Epithelial cell of proximal tubule (primary cell): Measurements from ENCODE around the gene HPS3. TPM values are rescaled to one million over a fixed set of nuclear protein-coding genes. Genes with fewer than 3 reads are reported as not detected.

Experiments used
- DNase-seq: peaks from one replicate; pipeline ENCODE4 v3.0.0-alpha.2; 2011; ENCODE audit warnings: low read depth
- H3K4me3 ChIP-seq: 2 replicates; pipeline ENCODE4 v1.5.1; 2011; ENCODE audit warnings: low read depth, mild to moderate bottlenecking, low read length
- total RNA-seq: library from RNA; depleted of rRNA; stranded (reverse); fragments of >200 nt; gene quantifications from 2 replicates; pipeline ENCODE4 v1.2.3, GENCODE V29; 2015
- TF ChIP-seq, protein P1 (sequence below): conservative IDR thresholded peaks from 2 replicates; pipeline ENCODE4 v1.5.1; 2012; ENCODE audit warnings: low read depth, mild to moderate bottlenecking, low read length

Gene HPS3, protein sequence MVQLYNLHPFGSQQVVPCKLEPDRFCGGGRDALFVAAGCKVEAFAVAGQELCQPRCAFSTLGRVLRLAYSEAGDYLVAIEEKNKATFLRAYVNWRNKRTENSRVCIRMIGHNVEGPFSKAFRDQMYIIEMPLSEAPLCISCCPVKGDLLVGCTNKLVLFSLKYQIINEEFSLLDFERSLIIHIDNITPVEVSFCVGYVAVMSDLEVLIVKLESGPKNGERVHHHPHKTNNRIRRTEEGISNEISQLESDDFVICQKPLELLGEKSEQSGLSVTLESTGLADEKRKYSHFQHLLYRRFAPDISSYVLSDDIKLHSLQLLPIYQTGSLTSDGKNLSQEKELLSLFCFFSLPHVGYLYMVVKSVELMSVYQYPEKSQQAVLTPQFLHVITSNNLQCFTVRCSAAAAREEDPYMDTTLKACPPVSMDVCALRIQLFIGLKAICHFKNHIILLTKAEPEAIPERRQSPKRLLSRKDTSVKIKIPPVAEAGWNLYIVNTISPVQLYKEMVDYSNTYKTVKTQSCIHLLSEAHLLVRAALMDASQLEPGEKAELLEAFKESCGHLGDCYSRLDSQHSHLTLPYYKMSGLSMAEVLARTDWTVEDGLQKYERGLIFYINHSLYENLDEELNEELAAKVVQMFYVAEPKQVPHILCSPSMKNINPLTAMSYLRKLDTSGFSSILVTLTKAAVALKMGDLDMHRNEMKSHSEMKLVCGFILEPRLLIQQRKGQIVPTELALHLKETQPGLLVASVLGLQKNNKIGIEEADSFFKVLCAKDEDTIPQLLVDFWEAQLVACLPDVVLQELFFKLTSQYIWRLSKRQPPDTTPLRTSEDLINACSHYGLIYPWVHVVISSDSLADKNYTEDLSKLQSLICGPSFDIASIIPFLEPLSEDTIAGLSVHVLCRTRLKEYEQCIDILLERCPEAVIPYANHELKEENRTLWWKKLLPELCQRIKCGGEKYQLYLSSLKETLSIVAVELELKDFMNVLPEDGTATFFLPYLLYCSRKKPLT
- 30.7 and 32.7 TPM in 2 replicates for total RNA-seq

DNA sequence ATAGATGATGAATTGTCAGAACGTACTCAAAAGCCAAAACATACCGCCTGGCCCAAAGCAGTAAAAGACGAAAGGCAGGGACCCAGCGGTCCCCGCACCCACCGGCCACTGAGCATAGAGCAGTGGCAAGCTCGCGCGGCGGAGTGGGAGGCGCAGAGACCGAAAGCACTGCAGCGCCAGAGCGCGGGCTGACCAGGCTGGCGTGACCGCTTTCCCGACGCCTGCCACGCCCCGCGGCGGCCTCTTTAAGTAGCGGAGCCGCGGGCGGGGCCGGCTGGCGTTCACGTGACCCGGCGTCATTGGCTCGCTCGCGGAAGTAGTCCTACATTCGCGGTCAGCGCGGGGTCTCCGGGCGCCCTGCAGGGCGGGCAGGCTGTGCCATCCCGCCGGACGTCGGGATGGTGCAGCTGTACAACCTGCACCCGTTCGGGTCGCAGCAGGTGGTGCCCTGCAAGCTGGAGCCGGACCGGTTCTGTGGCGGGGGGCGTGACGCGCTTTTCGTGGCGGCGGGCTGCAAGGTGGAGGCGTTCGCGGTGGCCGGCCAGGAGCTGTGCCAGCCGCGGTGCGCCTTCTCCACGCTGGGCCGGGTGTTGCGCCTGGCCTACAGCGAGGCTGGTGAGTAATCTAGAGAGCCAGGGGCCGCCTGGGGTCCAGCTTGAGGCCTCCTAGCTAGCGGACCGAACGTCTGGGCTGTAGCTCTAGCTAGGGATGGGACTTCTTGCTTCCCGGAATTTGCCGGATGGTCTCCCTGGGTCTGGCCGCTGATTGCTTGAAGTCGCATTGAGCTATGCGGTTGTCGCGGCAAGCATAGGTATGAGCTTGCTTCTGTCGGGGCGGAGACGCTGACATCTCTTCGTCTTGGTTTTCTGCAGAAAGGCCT lies at the start of gene HPS3:
Gene HPS3, plus strand, starts transcription at position 313 of the 880 bp plus-strand sequence. Its CDS starts 86 bp downstream, at position 399.
- TF ChIP-seq, protein P1, sequence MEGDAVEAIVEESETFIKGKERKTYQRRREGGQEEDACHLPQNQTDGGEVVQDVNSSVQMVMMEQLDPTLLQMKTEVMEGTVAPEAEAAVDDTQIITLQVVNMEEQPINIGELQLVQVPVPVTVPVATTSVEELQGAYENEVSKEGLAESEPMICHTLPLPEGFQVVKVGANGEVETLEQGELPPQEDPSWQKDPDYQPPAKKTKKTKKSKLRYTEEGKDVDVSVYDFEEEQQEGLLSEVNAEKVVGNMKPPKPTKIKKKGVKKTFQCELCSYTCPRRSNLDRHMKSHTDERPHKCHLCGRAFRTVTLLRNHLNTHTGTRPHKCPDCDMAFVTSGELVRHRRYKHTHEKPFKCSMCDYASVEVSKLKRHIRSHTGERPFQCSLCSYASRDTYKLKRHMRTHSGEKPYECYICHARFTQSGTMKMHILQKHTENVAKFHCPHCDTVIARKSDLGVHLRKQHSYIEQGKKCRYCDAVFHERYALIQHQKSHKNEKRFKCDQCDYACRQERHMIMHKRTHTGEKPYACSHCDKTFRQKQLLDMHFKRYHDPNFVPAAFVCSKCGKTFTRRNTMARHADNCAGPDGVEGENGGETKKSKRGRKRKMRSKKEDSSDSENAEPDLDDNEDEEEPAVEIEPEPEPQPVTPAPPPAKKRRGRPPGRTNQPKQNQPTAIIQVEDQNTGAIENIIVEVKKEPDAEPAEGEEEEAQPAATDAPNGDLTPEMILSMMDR = no peak
- no peak for DNase-seq
- peak within 1 kb of the TSS; percentile 93 for H3K4me3 ChIP-seq

DNA sequence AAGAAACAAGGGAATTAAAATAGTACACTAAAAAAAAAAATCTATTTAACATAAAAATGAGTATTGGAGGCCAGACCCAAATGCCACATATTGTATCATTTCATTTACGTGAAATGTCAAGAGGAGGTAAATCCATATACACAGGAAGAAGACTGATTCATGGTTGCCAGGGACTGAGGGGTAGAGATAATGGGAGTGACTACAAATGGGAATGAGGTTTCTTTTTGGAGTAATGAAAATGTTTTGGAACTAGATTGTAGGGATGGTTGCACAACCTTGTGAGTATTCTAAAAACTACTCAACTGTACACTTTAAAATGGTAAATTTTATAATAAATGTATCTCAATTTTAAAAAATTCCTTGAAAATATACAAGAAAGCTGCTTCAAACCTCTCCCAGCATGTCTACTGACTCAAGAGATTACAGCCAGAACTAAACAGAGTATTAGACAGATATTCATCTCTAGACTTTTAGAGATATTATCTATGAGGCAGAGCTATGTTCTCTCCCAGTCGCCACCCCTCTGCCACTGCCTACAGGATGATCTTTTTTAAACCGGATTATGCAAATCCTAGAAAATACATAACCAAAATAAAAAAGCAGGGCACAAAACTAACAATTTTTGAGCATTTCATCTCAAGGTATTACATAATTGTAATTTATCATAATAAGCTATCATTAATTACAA lies 49.3 kb upstream of the HPS3 start:
- H3K4me3 ChIP-seq = no peak overlapping the region
- DNase-seq = no peak
- TF ChIP-seq, protein P1 = no peak

DNA sequence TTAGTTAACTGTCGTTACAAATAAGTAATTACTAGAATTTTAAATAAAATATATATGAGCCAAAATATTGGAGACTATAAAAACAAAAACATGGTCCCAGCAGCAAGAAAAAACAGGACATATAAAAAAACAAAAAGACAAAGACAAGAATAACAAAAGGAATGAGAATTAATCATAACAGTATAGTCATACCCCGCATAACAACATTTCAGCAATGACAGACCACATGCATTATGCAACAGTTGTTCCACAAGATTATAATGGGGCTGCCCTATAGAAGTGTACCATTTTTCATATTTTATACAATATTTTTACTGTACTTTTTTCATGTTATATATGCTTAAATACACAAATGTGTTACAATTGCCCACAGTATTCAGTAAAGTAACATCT lies 48.7 kb upstream of the HPS3 start:
- TF ChIP-seq, protein P1 = no peak
- DNase-seq = no peak

DNA sequence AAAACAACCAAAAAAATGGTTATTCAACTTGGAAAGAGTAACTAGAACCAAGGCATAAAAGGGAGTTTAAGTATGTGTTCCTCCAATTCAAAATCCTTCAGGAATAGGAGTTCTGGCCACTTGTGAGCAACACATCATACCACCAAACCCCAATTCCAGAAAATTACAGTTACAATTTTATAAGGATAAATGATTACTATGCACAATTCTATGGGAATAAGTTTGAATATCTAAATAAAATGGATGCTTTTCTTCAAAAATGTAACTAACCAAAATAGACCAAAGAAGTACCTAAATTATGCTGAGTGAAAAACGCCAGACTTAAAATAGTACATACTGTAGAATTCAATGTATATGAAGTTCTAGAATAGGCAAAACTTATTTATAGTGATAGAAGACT lies 47.7 kb upstream of the HPS3 start:
- no peak for DNase-seq
- H3K4me3 ChIP-seq = no peak overlapping the region
- TF ChIP-seq, protein P1 = no peak

More for the DNA sequence above, 48.7 kb upstream of the HPS3 start:
- H3K4me3 ChIP-seq = no peak overlapping the region

DNA sequence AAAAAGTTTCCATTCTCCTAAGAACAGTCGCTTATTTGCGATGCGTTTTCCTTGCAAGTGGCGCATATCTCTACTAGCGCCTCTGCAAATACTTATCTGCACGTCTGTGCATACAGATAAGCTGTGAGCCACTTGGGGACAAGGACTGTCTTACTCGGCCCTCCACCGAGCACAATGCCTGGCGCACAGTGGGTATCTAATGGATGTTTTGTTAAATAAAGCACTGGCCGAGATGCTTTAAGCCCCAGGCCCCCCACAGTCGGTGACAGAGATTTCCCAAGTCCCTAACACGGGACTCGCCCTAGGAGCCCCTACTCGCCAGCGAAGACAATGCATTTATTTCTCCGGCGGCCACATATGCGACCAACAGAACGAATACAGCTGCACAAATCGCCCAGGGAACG lies 43.6 kb upstream of the HPS3 start:
- no peak for DNase-seq

More for the DNA sequence above, 43.6 kb upstream of the HPS3 start:
- peak overlapping the region; percentile 95 for H3K4me3 ChIP-seq
- TF ChIP-seq, protein P1 = no peak
